GM12878 (cell line): ENCODE data around the gene GOLGA6L7. TPM values are rescaled to one million over a fixed set of nuclear protein-coding genes. Genes with fewer than 3 reads are reported as not detected.

ENCODE experiments used
- ATAC-seq: fragments of 200-7000 bp; cut with Tn5 transposase; 3 replicates; pipeline ENCODE4 v1.9.1; 2020; ENCODE audit warnings: mild to moderate bottlenecking, moderate library complexity
- BruUV-seq: library from RNA; stranded (reverse); fragments of 400-500 nt; replicated peaks from 2 replicates; lab custom pipeline; 2021; lab: Mats Ljungman, UMichigan
- CTCF ChIA-PET: fragments of 300-600 bp; sonication (Branson Sonifier 250); formaldehyde crosslinking; extraction: SDS; loops from one replicate; lab custom pipeline; 2021; ENCODE audit warnings: inconsistent platforms; lab: Yijun Ruan, JAX
- POLR2A ChIA-PET: fragments of 350-600 bp; formaldehyde crosslinking; extraction: SDS; loops from one replicate; lab custom pipeline; 2021; ENCODE audit warnings: inconsistent platforms; lab: Charles Lee
- RAD21 ChIA-PET: fragments of 300-600 bp; sonication (Branson Sonifier 250); formaldehyde crosslinking; loops from one replicate; lab custom pipeline; 2023; ENCODE audit warnings: antibody characterized with exemption; ENCODE audit not compliant: unreplicated experiment; lab: Charles Lee
- SMC1A ChIA-PET: fragments of 300-600 bp; sonication (Branson Sonifier 250); formaldehyde crosslinking; loops from one replicate; lab custom pipeline; 2023; ENCODE audit not compliant: unreplicated experiment, uncharacterized antibody; lab: Charles Lee
- DNase-seq: peaks from one replicate; pipeline ENCODE4 v3.0.0-alpha.2; 2011; ENCODE audit warnings: low read depth, low spot score
- FAIRE-seq: peaks from 3 replicates; lab custom pipeline; 2011; peaks lifted over from hg19 to GRCh38; lab: Jason Lieb, UNC
- H2AFZ ChIP-seq: 2 replicates; pipeline ENCODE4 v1.6.0; 2011; ENCODE audit warnings: low read depth, low read length, control low read depth; ENCODE audit not compliant: control insufficient read depth
- H3K27ac ChIP-seq: 2 replicates; pipeline ENCODE4 v1.5.1; 2011; ENCODE audit warnings: control low read depth; ENCODE audit not compliant: control insufficient read depth, insufficient read depth
- H3K27me3 ChIP-seq, 2 experiments: replicated peaks in 1 of 2; 2 replicates each; pipeline versions ENCODE4 v1.6.0 to v1.6.1; 2011; ENCODE audit warnings: low read length in 1 of 2; ENCODE audit not compliant: control insufficient read depth in 2 of 2, insufficient read depth in 2 of 2
- H3K36me3 ChIP-seq, 2 experiments: 2 replicates each; pipeline ENCODE4 v1.5.1; 2011; ENCODE audit warnings: low read length in 1 of 2; ENCODE audit not compliant: control insufficient read depth in 2 of 2, insufficient read depth in 2 of 2
- H3K4me1 ChIP-seq: 2 replicates; pipeline ENCODE4 v1.6.1; 2011; ENCODE audit warnings: mild to moderate bottlenecking, low read length, moderate library complexity, mixed read lengths; ENCODE audit not compliant: control insufficient read depth, insufficient read depth
- H3K4me2 ChIP-seq: 2 replicates; pipeline ENCODE4 v1.6.0; 2011; ENCODE audit warnings: control low read depth; ENCODE audit not compliant: control insufficient read depth, insufficient read depth
- H3K4me3 ChIP-seq: fragments of 200-600 bp; sonication (generic); 2 replicates; pipeline ENCODE4 v1.5.1; 2016
- H3K79me2 ChIP-seq: 2 replicates; pipeline ENCODE4 v1.6.0; 2011; ENCODE audit warnings: low read length; ENCODE audit not compliant: control insufficient read depth, insufficient read depth
- H3K9ac ChIP-seq: 2 replicates; pipeline ENCODE4 v1.8.0; 2011; ENCODE audit warnings: low read length, control low read depth, mixed read lengths; ENCODE audit not compliant: control insufficient read depth, insufficient read depth
- H3K9me3 ChIP-seq: replicated peaks from 3 replicates; pipeline ENCODE4 v1.5.1; 2011; ENCODE audit warnings: mild to moderate bottlenecking, low read length; ENCODE audit not compliant: control insufficient read depth, insufficient read depth
- H4K20me1 ChIP-seq: 2 replicates; pipeline ENCODE4 v1.6.0; 2011; ENCODE audit not compliant: control insufficient read depth, insufficient read depth
- ATF7 ChIP-seq: fragments of 450-650 bp; IDR thresholded peaks from 2 replicates; pipeline ENCODE4 v1.6.1; 2016; ENCODE audit warnings: low read depth, mild to moderate bottlenecking
- MXI1 ChIP-seq: fragments of 150-350 bp; IDR thresholded peaks from 2 replicates; pipeline ENCODE4 v1.6.1; 2011; ENCODE audit warnings: low read depth, mild to moderate bottlenecking, inconsistent platforms, low read length, improper control_type of control experiment
- POLR2A ChIP-seq: IDR thresholded peaks from 2 replicates; pipeline ENCODE4 v1.6.1; 2011; ENCODE audit warnings: low read depth, mild to moderate bottlenecking, low read length
- SIX5 ChIP-seq: IDR thresholded peaks from 2 replicates; pipeline ENCODE4 v1.6.1; 2011; ENCODE audit warnings: mild to moderate bottlenecking, low read depth, low read length, moderate library complexity; ENCODE audit not compliant: severe bottlenecking
- SRF ChIP-seq, 2 experiments: IDR thresholded peaks; 2 replicates each; pipeline ENCODE4 v1.6.1; 2011; ENCODE audit warnings: low read depth in 2 of 2, low read length in 2 of 2, mild to moderate bottlenecking in 1 of 2, moderate library complexity in 1 of 2
- ZNF24 ChIP-seq: fragments of 450-650 bp; IDR thresholded peaks from 2 replicates; pipeline ENCODE4 v1.6.1; 2017; ENCODE audit warnings: antibody characterized with exemption, mild to moderate bottlenecking
- ZNF687 ChIP-seq: fragments of 450-650 bp; IDR thresholded peaks from 2 replicates; pipeline ENCODE4 v1.6.1; 2017; ENCODE audit warnings: mild to moderate bottlenecking, moderate library complexity
- WGBS: methylation state at CpG from one replicate; pipeline ENCODE4 v1.1.6; 2016; ENCODE audit warnings: low lambda C conversion rate; ENCODE audit not compliant: insufficient replicate concordance, insufficient coverage; ENCODE audit errors: missing lambda C conversion rate; 5-methylcytosine and 5-hydroxymethylcytosine counted together
- in situ Hi-C: fragments of 300-500 bp; cut with MboI; formaldehyde crosslinking; loops from 9 replicates; pipeline ENCODE4 v1.14.3; 2018; ENCODE audit warnings: mixed read lengths
- intact Hi-C: fragments of 100-400 bp; cut with micrococcal nuclease; formaldehyde crosslinking; loops from one replicate; pipeline ENCODE4 v1.14.2; 2022; ENCODE audit not compliant: unreplicated experiment
- polyA plus RNA-seq, 11 experiments: library from polyadenylated mRNA; depleted of rRNA in 4 of 11; unstranded in 6 of 11; stranded (reverse) in 5 of 11; fragments of >200 nt; fragmentation: Nextera tagmentation in 4 of 11; fragmentation: Illumina TruSeq in 1 of 11; extraction: Ambion mirVana in 4 of 11; extraction: Trizol in 1 of 11; gene quantifications; 1 replicate in 1 of 11; 2 replicates in 10 of 11; pipeline versions ENCODE4 v1.2.1 to v1.2.3, GENCODE V29; 2011 to 2016; ENCODE audit warnings: inconsistent platforms in 2 of 11, missing spikeins in 2 of 11, low read depth in 1 of 11
- total RNA-seq, 4 experiments: library from RNA; depleted of rRNA in 3 of 4; stranded (reverse); fragments of >200 nt in 3 of 4; fragmentation: Illumina TruSeq in 1 of 4; extraction: Trizol in 1 of 4; gene quantifications; 2 replicates each; pipeline versions ENCODE4 v1.2.1 to v1.2.3, GENCODE V29; 2013 to 2021
- TF ChIP-seq, protein P1 (sequence below): fragments of 450-650 bp; IDR thresholded peaks from 2 replicates; pipeline ENCODE4 v1.6.1; 2016; ENCODE audit warnings: mild to moderate bottlenecking

The GOLGA6L7 gene
- total and polyA plus RNA-seq, 10 of the 15 experiments (the other 5 are each of a cell fraction or from before 2014, with no cell fraction given), result not detected

DNA sequence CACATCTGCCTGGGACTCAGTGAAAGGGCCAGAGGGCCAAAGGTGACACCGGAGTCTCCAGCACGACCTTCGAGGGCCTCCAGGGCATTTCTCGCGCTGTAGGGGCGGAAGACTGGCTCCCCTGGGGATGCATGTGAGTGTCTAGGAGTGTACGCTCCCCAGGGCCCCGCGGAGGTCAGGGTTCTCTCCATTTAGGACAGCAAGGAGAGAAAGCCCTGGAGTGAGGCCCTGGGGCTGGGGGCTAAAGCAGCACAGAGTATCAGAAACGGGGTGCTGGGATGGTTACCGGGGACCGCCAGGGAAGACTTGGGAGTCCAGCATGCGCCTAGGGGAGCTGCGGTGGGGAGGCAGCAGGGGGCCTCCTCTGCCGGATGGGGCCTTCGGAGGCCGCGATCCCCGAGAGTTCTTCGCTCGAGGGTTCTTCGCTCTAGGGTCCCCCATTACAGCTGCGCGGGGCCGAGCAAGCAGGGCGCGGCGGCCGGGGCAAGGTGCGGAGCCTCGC, 36.7 kb upstream of the GOLGA6L7 start (continued):
- TF ChIP-seq ZNF687 (no peak), MXI1 (no peak), POLR2A (no peak), ZNF24 (no peak)

DNA sequence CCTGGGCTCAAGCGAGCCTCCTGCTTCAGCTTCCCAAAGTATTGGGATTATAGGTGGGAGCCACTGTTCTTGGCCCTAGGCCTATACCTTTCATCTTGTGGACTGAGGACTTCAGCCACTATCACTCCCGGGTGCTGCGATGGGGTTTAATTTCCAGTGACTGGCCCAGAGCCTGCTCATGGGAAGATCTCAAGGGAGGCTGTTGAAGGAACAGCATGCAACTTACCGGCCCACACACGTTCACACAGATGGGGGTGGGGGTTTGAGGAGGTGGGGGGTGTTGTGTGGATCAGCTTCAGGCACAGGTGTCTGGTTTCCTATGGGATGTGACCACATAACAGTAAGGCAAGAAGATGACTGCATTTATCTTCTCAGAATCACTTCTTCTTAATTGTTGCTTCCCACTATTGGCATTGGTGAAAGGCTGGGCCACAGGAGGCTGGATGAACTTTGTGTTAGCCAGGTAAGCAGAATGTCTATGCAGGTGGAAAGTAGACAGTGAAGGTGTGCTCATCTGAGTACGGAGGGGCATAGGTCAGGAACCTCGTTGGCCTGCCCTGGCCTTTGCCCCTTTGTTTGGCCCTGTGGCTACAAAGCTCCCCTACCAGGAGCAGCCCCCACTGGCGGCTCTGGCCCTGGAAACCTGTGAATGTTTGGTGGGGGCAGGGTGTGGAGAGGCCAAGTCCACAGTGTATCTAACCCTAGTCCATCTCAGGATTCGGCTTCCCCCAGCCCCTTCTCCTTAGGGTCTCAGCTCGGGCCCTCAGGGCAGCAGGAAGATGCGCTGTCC, 35.9 kb upstream of the GOLGA6L7 start:
- intact Hi-C loops (no loop called here), in situ Hi-C loops (no loop called here)
- Histone ChIP-seq H3K79me2 (no peaks in the 10 kb centered on the region), H3K9ac (no peak overlapping the region), H3K4me2 (no peak overlapping the region), H4K20me1 (no peaks in the 10 kb centered on the region), H3K27ac (no peak overlapping the region), H3K9me3 (no peaks in the 10 kb centered on the region), H3K27me3 (peaks cover 0 to 5% of the 10 kb centered on the region in 2 experiments; a peak in 2 of 4 replicates), H3K4me3 (no peak overlapping the region), H2AFZ (no peak overlapping the region), H3K36me3 (no peaks in the 10 kb centered on the region), H3K4me1 (no peaks in the 10 kb centered on the region)
- POLR2A ChIA-PET, result no interaction called here
- TF ChIP-seq SRF (IDR thresholded peaks at IDR 0.05; ENCODE audit: low read depth in 2 of 2, low read length in 2 of 2) (no peak), SIX5 (no peak), MXI1 (no peak), ATF7 (no peak)
- TF ChIP-seq, protein P1, sequence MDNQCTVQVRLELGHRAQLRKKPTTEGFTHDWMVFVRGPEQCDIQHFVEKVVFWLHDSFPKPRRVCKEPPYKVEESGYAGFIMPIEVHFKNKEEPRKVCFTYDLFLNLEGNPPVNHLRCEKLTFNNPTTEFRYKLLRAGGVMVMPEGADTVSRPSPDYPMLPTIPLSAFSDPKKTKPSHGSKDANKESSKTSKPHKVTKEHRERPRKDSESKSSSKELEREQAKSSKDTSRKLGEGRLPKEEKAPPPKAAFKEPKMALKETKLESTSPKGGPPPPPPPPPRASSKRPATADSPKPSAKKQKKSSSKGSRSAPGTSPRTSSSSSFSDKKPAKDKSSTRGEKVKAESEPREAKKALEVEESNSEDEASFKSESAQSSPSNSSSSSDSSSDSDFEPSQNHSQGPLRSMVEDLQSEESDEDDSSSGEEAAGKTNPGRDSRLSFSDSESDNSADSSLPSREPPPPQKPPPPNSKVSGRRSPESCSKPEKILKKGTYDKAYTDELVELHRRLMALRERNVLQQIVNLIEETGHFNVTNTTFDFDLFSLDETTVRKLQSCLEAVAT, result no peak
- RAD21 ChIA-PET, result no interaction called here
- SMC1A ChIA-PET, result no interaction called here
- no TSS peak for BruUV-seq
- 41% methylated on average over 11 of the region's 11 CpGs for WGBS
- FAIRE-seq (no peak), DNase-seq (no peak), ATAC-seq (no peak)
- CTCF ChIA-PET, result no interaction called here
